H1 (cell line): Measurements from ENCODE around the gene ZMIZ1.

Source experiments
- ATF3 ChIP-seq: IDR thresholded peaks from 2 replicates; pipeline ENCODE4 v1.6.1; 2011; ENCODE audit warnings: low read depth, mild to moderate bottlenecking, low read length; ENCODE audit not compliant: insufficient read depth
- CTCF ChIP-seq, 3 experiments: IDR thresholded peaks; 1 replicate in 2 of 3; 2 replicates in 1 of 3; pipeline versions ENCODE4 v1.5.1 to v1.6.1; 2011; ENCODE audit warnings: low read length in 3 of 3, mild to moderate bottlenecking in 3 of 3, inconsistent platforms in 2 of 3, low read depth in 1 of 3, moderate library complexity in 1 of 3; ENCODE audit not compliant: insufficient read depth in 1 of 3; ENCODE audit errors: control extremely low read depth in 1 of 3
- EZH2 ChIP-seq: fragments of 200-600 bp; sonication (generic); IDR thresholded peaks from 2 replicates; pipeline ENCODE4 v1.7.1; 2012; ENCODE audit warnings: low read depth, mild to moderate bottlenecking, moderate library complexity, low read length, inconsistent platforms; ENCODE audit not compliant: severe bottlenecking
- SIX5 ChIP-seq: IDR thresholded peaks from 2 replicates; pipeline ENCODE4 v1.6.1; 2011; ENCODE audit warnings: mild to moderate bottlenecking, low read depth, low read length
- USF2 ChIP-seq: IDR thresholded peaks from 2 replicates; pipeline ENCODE4 v1.6.1; 2011; ENCODE audit warnings: low read length, improper control_type of control experiment

- TF ChIP-seq CTCF (IDR thresholded peaks at IDR 0.05; ENCODE audit: control extremely low read depth in 1 of 3, insufficient read depth in 1 of 3, low read depth in 1 of 3, low read length in 3 of 3) (no peak), SIX5 (no peak), EZH2 (no peak), USF2 (no peak), ATF3 (no peak)
These were observed 209.0 kb downstream of the ZMIZ1 start for GRCh38 chr10:79277579-79278269.
